H1 (cell line): ENCODE data around the gene EPB41L1. TPM values are rescaled to one million over a fixed set of nuclear protein-coding genes. Genes with fewer than 3 reads are reported as not detected.

Experiments
- CHD7 ChIP-seq: fragments of 300-600 bp; sonication (generic); IDR thresholded peaks from 2 replicates; pipeline ENCODE4 v1.7.1; 2012; ENCODE audit warnings: low read length, moderate library complexity, mild to moderate bottlenecking, inconsistent platforms; ENCODE audit not compliant: insufficient replicate concordance
- HDAC6 ChIP-seq: IDR thresholded peaks from one replicate; pipeline ENCODE4 v1.7.1; 2012; ENCODE audit warnings: low read depth, mild to moderate bottlenecking, inconsistent platforms, low read length, moderate library complexity
- MAX ChIP-seq: IDR thresholded peaks from 2 replicates; pipeline ENCODE4 v1.6.1; 2012; ENCODE audit warnings: inconsistent platforms
- SUZ12 ChIP-seq: fragments of 200-600 bp; sonication (generic); IDR thresholded peaks from 2 replicates; pipeline ENCODE4 v1.6.1; 2012; ENCODE audit warnings: mild to moderate bottlenecking, inconsistent platforms, low read length, moderate library complexity, mixed read lengths
- TCF12 ChIP-seq: IDR thresholded peaks from 2 replicates; pipeline ENCODE4 v1.6.1; 2011; ENCODE audit warnings: low read depth, mild to moderate bottlenecking, low read length
- polyA plus RNA-seq, 7 experiments: library from polyadenylated mRNA; depleted of rRNA in 3 of 7; stranded (reverse) in 5 of 7; unstranded in 2 of 7; fragments of >200 nt in 5 of 7; fragments of 200-250 nt in 2 of 7; gene quantifications; 1 replicate in 5 of 7; 2 replicates in 1 of 7; 4 replicates in 1 of 7; pipeline versions ENCODE4 v1.2.1 to v1.2.3, GENCODE V29; 2011 to 2013; ENCODE audit warnings: missing spikeins in 2 of 7, mixed read lengths in 2 of 7
- total RNA-seq: library from RNA; stranded (reverse); fragmentation: NEBNext Ultra II Directional; extraction: Animal tissue kit (Norgen Biotek cat#: 25700); gene quantifications from 2 replicates; pipeline ENCODE4 v1.2.1, GENCODE V29; 2021

EPB41L1 gene
- total and polyA plus RNA-seq, 2 of the 8 experiments (the other 6 are each of a cell fraction or from before 2014, with no cell fraction given) = 14.8 to 36.0 TPM

GRCh38 chr20:36147690-36148089, 6.8 kb upstream of the EPB41L1 start (continued):
- TF ChIP-seq HDAC6 = no peak
- TF ChIP-seq SUZ12 = no peak
- no peak for TF ChIP-seq MAX
- TF ChIP-seq TCF12 = no peak
- no peak for TF ChIP-seq CHD7
